GM21723 (cell line): ENCODE results near the gene VDAC1.
A peak's percentile ranks its signal among the peaks of the same experiment; 100 is the strongest.

Experiments used
- ATAC-seq: cut with Tn5 transposase; IDR thresholded peaks from one replicate; pipeline ENCODE4 v1.9.1; 2021; ENCODE audit warnings: mild to moderate bottlenecking, moderate library complexity; ENCODE audit not compliant: unreplicated experiment

The VDAC1 gene

DNA sequence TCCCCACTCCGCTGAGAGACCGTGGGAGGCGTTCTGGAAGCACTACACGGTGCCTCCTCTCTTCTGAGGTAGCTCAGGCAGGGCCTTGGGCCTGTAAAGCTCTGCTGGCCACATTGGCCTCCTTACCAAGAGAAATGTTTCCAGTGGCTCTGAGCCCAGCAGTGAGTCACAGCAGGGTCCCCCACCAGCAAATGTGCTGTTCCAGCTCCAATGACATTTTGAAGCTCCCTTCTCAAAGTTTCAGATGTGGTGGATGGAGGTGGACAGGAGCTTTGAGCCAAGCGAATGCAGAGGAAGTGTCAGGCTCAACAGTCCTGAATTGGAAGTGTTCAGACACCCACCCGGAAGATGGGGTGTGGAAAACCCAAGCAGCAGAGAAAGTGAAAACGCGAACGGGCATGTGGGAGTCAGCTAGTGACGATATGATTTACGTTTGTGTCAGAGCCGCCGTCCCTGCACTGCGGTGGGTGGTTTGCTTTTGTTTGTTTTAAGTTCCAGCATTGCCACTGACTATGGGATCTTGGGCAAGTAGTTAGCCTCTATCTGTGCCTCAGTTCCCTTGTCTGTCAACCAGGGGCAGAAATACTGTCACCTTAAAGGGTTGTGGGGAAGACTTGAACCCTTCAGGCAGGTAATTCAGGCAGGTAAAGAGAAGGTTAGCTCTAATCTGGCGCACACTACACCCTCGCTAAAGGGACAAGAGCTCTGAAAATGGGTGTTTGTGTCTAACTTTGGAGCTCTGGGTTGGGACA, 74.5 kb downstream of the VDAC1 start:
- peak; percentile 56 for ATAC-seq

DNA sequence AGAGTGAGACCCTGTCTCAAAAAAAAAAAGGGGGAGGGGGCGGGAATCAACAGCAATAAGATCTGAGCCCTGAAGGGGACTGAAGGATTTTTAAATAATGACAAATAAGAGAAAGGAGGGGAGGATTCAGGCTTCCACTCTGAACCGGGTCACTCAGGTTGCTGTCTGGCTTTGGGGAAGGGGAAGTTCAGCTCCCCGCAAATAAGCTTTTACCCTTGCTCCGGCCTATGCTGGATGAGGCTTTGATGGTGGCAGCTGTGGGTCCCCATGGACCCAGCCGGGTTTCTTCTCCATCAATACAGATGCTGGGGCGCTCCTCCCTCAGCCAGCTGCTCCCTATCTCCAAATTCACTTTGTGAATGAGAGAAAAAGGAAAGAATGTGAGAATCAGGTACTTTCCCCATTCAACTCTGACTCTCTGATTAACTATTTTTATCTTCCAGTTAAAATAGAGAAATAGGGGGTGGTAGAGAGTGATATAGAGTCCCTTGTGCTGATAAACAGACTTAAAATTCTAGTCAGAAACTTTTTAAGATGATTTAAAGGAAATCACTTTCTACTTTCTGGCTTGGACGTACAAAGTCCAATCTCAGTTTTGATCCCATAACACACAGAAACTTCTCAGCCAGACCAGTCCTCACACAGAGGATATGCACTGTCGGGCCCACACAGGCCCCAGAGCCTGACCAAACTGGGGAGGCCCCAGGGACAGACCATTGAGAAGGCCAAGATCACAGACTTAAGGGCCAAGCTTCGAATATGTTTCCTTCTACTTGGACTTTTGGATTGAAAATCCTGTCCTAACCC, 76.0 kb downstream of the VDAC1 start:
- no peak for ATAC-seq

DNA sequence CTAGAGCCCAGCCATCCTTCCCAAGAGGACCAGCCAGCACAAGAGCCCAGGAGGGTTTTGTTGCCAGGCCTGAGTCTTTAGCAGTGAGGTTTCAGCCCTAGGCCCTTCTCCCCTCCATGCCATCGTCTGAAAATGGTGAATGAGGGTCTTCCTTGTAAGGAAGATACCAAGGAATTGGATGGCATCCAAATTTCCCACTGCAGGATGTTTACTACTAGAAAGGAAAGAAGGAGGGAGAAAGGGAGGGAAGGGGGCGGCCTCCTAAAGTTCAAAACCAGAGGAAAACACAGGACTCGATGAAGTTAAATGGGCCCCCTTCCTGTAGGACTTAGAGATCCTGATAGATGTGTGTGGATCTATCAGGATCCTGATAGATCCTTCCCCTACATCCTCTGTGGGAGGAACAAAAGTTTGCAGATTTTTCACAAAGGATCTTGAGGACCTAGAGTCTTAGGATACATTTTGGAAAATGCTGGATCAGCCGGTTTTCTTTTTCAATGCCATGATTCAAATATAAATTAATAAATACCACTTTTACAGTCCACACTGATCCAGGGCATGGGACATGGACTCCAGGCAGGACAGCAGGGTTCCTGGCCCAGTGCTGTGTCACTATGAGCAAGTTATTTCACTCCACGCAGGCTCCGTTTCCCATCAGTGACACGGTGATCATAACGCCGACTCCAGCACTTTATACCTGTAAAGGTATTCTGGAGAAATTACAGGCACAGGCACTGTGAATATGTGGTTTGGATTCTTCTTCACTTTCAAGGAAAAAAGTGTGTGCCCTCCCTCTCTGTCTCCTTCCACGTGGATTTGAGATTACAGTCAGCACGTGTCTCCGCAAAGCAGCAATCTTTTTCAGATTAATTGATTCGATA, 77.2 kb downstream of the VDAC1 start:
- ATAC-seq = no peak

DNA sequence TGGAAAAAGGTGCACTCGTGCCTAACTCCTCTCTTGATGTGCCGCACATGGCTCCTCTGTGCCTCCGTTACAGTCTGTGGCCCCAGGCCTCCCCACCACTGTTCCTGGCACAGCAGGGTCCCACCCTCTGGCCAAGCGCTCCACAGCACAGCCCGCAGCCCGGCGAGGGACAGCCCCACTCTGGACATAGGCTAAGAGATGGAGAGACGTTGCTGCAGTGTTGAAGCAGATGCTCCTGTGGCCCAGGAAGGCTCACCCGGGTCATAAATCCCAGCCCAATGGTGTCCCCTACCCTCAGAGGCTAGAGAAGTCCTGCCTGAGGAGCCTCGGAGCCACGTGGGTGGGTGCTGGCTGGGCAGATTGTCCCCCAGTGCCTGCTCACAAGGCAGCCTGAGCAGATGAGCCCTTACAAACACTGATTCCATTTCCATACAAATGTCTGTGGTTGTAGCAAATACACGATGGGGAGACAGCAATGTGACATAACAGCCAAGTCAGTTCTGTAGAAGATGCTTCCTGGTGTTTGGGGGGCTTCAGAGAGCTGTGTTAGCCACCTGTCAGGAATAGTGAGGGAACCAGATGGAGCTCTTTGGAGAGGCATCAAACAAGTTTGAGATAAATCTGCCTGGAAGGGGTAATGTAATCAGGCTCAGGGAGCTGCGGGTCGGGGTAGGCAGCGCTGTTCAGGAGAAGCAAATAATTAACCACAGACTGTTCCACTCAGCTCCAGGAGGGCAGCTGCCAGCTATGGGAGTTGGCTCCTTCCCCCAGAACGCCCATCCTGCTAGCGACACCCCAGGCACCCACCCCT, 78.1 kb downstream of the VDAC1 start:
- no peak for ATAC-seq

DNA sequence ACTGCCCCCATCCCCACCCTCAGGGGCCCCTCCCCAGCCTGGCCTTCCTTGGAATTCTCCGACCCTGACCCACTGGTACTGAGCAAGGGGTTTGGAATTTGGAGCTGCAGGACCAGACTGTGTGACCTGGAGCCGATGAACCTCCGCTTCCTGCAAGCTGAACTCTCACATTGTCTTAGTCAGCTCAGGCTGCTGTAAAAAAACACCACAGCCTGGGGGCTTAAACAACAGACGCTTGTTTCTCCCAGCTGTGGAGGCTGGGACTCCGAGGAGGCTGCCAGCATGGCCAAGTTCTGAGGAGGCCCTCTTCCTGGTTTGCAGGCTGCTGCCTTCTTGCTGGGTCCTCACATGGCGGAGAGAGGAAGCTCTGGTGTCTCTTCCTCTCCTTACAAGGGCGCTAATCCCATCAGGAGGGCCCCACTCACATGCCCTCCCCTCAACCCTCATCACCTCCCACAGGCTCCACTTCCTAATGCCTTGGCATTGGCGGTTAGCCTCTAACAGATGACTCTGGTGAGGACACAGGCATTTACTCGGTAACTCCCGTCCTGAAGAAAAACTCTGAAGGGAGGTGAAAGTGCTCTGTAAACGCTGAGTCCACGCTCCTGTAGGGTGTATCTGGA, 78.8 kb downstream of the VDAC1 start:
- no peak for ATAC-seq

DNA sequence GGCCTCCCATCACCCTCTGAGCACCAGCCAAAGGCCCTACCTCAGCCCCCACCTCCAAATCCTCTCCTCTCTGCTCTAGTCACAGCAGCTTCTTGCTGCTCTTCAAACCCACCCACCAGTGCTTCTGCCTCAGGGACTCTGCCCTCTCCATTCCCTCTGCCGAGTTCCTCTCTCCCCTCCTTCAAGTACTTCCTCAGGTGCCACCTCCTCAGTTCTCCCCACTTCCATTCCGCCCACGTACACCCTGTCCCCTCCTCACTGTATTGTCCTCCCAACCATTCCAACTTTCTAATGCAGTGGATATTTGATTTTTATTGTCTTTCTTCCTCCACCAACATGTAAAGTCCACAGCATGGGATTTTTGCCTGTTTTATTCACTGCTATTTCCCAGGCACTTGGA, 79.5 kb downstream of the VDAC1 start:
- ATAC-seq = no peak

DNA sequence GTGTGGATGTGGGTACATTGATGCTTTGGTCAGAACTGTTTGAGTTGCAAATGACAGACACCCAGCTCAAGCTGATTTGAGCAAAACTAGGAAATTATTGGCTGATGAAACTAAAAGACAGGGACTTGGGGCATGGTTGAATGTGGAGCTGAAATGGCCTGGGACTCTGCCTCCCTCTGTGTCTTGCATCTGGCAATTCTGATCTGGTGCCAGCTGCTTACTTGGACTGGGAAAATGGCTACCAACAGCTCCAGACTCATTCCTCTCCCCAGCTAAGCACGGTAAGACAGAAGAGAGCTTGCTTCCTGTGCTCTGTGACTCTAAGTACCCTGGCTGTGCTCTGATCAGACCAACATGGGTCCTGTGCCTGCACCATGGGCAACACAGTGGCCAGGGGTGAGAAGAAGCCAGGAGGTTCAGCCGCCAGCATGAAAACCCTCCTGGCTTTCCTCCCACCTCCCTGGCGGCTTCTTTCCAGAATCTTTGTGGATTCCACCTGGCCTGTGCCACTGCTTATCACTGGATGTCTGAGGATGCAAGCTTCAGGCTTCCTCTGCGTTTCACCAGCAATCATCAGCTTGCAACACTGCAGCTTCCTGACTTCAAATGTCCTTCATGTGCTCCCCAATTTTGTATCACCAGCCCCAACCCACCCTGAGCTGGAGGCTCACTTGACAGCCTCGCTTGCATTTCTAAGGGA, 80.4 kb downstream of the VDAC1 start:
- no peak for ATAC-seq

DNA sequence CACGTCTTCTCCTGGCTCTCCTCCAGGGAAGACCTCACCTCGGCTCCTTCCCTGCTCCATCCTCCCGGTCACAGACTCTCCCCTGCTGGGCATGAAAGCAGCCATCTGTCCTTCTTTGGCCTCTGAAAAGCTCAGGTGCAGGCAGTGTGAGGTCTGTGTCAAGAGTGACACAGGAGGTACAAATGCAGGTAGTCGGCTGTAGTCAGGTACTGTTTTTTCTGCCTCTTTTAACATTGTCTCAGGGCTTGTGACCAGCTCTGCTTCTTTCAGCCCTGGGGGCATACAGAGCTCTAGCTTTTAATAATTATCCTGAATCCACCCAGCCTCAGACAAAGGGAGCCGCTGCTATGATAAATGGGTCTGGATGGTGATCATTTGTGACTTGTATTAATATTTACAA, 82.8 kb downstream of the VDAC1 start:
- ATAC-seq = no peak
